ENCODE measurements around the gene TMEM169. TPM values are rescaled to one million over a fixed set of nuclear protein-coding genes. Genes with fewer than 3 reads are reported as not detected.

The TMEM169 gene
- total RNA-seq, 1 experiment from 2014 or later: 0.46 TPM

DNA sequence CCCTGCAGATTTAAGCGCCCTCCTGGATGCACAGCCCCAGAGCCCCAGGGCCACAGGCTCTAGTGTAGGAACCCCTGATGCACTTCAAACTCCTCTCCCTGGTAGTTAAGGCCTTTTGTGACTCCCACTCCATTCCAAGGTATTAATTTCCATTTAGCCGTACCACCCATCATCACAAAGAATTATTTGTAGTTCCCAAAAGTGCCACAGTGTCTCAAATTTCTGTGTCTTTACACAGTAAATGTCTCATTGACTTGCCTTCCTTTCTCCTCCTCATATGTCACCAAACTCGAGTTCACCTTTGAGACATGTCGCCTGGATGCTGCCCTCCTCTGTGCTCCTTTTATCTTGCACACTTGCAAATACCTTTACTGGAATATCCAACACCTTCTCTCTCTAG is 26.0 kb upstream of the TMEM169 start:
- H2AFZ ChIP-seq: no peak overlapping the region
- no peak overlapping the region for H3K4me2 ChIP-seq
- H3K27me3 ChIP-seq (ENCODE audit: insufficient read depth, low read depth): no peaks in the 10 kb centered on the region
- no peaks in the 10 kb centered on the region for H3K4me1 ChIP-seq (replicated peaks; ENCODE audit: insufficient read depth)
- no peaks in the 10 kb centered on the region for H3F3A ChIP-seq (ENCODE audit: insufficient read depth, low read depth)
- POLR2A ChIA-PET (ENCODE audit: unreplicated experiment): no interaction called here
- TF ChIP-seq EZH2 (IDR thresholded peaks at IDR 0.05; ENCODE audit: low read depth): no peak
- TF ChIP-seq, protein P1, sequence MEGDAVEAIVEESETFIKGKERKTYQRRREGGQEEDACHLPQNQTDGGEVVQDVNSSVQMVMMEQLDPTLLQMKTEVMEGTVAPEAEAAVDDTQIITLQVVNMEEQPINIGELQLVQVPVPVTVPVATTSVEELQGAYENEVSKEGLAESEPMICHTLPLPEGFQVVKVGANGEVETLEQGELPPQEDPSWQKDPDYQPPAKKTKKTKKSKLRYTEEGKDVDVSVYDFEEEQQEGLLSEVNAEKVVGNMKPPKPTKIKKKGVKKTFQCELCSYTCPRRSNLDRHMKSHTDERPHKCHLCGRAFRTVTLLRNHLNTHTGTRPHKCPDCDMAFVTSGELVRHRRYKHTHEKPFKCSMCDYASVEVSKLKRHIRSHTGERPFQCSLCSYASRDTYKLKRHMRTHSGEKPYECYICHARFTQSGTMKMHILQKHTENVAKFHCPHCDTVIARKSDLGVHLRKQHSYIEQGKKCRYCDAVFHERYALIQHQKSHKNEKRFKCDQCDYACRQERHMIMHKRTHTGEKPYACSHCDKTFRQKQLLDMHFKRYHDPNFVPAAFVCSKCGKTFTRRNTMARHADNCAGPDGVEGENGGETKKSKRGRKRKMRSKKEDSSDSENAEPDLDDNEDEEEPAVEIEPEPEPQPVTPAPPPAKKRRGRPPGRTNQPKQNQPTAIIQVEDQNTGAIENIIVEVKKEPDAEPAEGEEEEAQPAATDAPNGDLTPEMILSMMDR (conservative IDR thresholded peaks at IDR 0.05): no peak
- CTCF ChIA-PET: no interaction called here
- no peak for DNase-seq
- no peaks in the 10 kb centered on the region for H3K79me2 ChIP-seq (ENCODE audit: low read depth)
- H3K9me2 ChIP-seq (ENCODE audit: insufficient read depth): no peaks in the 10 kb centered on the region
- intact Hi-C loops (cut with micrococcal nuclease; ENCODE audit: unreplicated experiment): no loop called here
- no peaks in the 10 kb centered on the region for H3K9me3 ChIP-seq (ENCODE audit: insufficient read depth, low read depth)
- H3K36me3 ChIP-seq (ENCODE audit: low read depth): no peaks in the 10 kb centered on the region
- H3K27ac ChIP-seq: no peak overlapping the region
- H3K4me3 ChIP-seq: no peak overlapping the region
- no peaks in the 10 kb centered on the region for H4K20me1 ChIP-seq (ENCODE audit: insufficient read depth)
- BruUV-seq (replicated peaks): no TSS peak

DNA sequence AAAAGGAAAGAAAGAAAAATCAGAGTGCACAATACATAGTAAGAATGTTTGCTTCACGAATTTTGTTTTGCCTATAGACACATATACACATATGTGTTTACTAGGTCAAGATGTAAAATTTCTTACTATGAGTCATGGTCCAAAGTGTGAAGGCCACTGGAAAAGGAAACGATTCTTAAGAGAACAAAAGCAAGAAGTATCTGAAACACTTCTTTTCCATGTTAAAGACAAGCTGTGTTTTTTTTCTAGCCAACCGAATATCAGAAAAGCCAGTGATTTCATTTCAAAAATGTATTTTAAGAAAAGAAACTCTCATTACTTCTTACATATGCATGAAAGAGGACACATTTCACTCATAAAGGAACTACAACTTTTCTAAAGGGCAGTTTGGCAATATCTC is 25.0 kb upstream of the TMEM169 start:
- H3K36me3 ChIP-seq (ENCODE audit: low read depth): no peaks in the 10 kb centered on the region
- BruUV-seq (replicated peaks): no TSS peak
- no peak overlapping the region for H3K27ac ChIP-seq
- no peaks in the 10 kb centered on the region for H3F3A ChIP-seq (ENCODE audit: insufficient read depth, low read depth)
- H3K9me3 ChIP-seq (ENCODE audit: insufficient read depth, low read depth): no peaks in the 10 kb centered on the region
- CTCF ChIA-PET: no interaction called here
- intact Hi-C loops (cut with micrococcal nuclease; ENCODE audit: unreplicated experiment): no loop called here
- H3K4me1 ChIP-seq (replicated peaks; ENCODE audit: insufficient read depth): no peaks in the 10 kb centered on the region
- no peak for DNase-seq
- H4K20me1 ChIP-seq (ENCODE audit: insufficient read depth): no peaks in the 10 kb centered on the region
- no peaks in the 10 kb centered on the region for H3K9me2 ChIP-seq (ENCODE audit: insufficient read depth)
- H3K4me2 ChIP-seq: no peak overlapping the region
- POLR2A ChIA-PET (ENCODE audit: unreplicated experiment): no interaction called here
- H3K4me3 ChIP-seq: no peak overlapping the region
- no peaks in the 10 kb centered on the region for H3K79me2 ChIP-seq (ENCODE audit: low read depth)
- TF ChIP-seq, protein P1 (conservative IDR thresholded peaks at IDR 0.05): no peak
- no peak overlapping the region for H2AFZ ChIP-seq
- no peaks in the 10 kb centered on the region for H3K27me3 ChIP-seq (ENCODE audit: insufficient read depth, low read depth)

DNA sequence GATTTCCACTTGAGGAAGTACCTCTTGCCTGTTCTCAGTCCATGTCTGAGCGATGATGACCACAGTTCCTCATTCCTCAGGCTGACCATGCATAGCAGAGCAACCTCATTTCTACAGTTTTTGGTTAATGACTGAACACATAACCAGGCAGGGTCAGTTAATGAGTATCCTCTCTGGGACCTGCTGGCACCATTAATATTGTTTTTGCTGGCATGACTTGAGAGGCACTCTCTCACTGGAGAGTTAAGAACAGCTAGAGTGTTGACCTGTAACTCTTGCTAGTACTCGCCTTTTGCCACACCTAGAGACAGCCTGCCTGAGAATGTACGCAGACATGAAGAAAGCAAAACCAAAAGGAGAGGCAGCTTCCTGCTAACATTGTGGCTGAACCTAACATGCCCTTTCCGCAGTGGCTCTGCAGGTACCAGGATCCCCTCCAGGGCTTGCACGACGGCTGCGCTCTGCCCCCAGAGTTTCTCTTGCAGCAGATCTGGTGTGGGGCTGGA is 24.0 kb upstream of the TMEM169 start:
- Histone ChIP-seq H3K9me2 (ENCODE audit: insufficient read depth) (no peaks in the 10 kb centered on the region), H3F3A (ENCODE audit: insufficient read depth, low read depth) (no peaks in the 10 kb centered on the region), H2AFZ (no peak overlapping the region), H3K36me3 (ENCODE audit: low read depth) (no peaks in the 10 kb centered on the region), H3K27me3 (ENCODE audit: insufficient read depth, low read depth) (no peaks in the 10 kb centered on the region), H3K4me1 (replicated peaks; ENCODE audit: insufficient read depth) (no peaks in the 10 kb centered on the region), H3K9me3 (ENCODE audit: insufficient read depth, low read depth) (no peaks in the 10 kb centered on the region), H3K4me3 (no peak overlapping the region), H3K79me2 (ENCODE audit: low read depth) (no peaks in the 10 kb centered on the region), H3K4me2 (no peak overlapping the region), H4K20me1 (ENCODE audit: insufficient read depth) (no peaks in the 10 kb centered on the region), H3K27ac (no peak overlapping the region)
- CTCF ChIA-PET: no interaction called here
- POLR2A ChIA-PET (ENCODE audit: unreplicated experiment): no interaction called here
- DNase-seq: peak; percentile 44 to 54
- intact Hi-C loops (cut with micrococcal nuclease; ENCODE audit: unreplicated experiment): no loop called here
- TF ChIP-seq, protein P1 (conservative IDR thresholded peaks at IDR 0.05): no peak
- TF ChIP-seq EZH2 (IDR thresholded peaks at IDR 0.05; ENCODE audit: low read depth): no peak
- BruUV-seq (replicated peaks): no TSS peak

Data from PC-9 (cell line).